GM21515 (cell line): ENCODE results near the gene SGCG.
"Not testable (repeated sequence)": the region's sequence is repeated elsewhere in the genome, so short reads cannot be mapped to it uniquely, and the experiment has no call there.

Experiments used
- ATAC-seq: cut with Tn5 transposase; IDR thresholded peaks from one replicate; pipeline ENCODE4 v1.9.1; 2021; ENCODE audit not compliant: unreplicated experiment

Gene SGCG

DNA sequence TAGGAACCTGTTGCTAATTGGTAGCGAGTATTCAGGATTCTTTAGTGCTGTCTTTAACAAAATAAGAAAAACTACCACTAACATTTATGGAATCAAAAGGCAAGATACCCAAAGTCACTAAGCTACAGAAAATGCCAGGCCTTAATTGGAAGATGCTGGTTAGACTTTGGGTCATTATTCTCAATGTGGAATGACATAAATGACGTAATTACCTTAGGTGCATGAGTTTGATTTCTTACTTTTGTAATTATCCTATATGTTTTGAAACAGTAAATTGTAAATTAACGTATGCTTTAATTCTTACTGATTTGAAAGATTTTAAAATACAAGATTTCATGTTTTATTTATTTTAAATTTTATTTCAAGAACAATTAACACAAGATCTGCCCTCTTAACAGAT is 25.0 kb downstream of the SGCG start:
- no peak for ATAC-seq

DNA sequence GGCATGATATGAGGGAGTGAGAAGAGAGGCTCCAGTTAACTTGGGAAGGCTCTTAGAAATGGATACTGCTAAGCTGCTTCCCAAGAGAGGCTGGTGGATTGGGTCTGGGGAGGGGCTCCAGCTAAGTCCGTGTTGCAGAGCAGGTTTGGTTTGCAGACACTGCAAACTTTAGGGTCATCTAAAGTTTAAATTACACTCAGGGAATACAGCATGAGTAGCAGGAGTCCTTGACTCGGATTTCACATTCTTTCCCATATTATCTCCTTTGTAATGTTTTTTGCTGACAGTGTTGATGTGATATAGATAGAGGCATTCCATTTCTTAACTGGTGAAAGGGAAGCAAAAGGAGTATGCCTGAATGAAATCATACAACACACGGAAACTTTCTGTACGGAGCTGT is 31.9 kb downstream of the SGCG start:
- no peak for ATAC-seq

DNA sequence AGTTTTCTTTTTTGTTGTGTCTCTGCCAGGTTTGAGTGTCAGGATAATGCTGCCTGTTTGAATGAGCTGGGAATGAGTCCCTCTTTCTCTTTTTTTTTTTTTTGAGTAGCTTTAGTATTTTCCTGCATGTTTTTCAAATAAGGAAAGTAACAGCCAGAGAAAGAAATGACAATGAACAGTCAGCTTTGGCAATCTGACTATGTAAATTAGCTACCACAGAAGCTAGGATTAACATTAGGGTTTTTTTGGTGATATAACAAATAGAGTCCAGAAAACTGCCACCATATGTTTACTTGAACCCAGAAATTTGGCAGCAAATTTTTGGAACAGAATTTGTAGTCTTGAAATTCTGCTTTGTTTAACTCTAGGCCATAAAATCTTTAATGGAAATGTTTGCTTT is 50.5 kb downstream of the SGCG start:
- no peak for ATAC-seq

DNA sequence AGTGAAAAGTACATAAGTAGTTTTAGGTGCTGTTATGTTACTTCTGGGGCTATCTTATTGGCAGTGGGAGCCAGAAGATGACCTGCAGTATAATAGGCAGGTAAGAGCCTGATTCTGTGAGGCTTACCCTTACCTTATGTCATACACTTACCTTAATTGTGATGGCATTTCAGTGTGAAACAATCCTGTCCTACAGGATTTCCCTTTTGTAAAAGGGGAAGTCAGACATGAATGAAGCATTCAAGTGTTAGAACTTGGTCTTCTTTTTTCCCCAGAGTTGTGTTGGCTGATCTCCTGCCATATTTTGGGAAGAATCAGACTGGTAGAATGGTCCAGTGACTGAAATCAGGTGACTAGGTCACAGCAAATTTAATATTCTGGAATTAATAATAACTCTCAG is 55.2 kb downstream of the SGCG start:
- no peak for ATAC-seq

DNA sequence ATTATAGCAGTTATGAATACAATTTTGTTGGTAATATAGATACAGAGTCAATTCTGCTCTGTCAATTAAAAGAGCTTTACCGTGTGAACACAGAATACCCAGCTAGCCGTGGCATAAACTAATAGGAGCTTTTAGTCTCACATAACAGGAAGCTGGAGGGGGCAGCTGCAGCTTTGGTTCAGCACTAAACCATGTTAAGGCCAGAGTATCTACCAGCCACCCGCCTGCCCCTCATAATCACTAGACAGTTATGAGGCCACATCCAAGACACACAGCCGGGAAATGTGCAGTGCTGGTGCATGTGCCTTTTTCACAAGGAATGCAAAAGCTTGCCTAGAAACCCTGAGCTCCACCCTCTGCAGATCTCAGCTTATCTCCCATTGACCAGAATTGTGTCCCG is 62.3 kb downstream of the SGCG start:
- no peak for ATAC-seq

DNA sequence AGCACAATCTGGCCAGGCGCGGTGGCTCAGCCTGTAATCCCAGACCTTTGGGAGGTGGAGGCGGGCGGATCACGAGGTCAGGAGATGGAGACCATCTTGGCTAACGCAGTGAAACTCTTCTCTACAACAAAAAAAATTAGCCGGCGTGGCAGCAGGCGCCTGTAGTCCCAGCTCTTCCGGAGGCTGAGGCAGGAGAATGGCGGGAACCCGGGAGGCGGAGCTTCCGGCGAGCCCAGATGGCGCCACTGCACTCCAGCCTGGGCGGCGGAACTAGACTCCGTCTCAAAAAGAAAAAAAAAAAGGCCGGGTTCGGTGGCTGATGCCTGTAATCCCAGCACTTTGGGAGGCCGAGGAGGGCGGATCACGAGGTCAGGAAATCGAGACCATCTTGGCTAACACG is 67.6 kb downstream of the SGCG start:
- ATAC-seq = not testable (repeated sequence)

DNA sequence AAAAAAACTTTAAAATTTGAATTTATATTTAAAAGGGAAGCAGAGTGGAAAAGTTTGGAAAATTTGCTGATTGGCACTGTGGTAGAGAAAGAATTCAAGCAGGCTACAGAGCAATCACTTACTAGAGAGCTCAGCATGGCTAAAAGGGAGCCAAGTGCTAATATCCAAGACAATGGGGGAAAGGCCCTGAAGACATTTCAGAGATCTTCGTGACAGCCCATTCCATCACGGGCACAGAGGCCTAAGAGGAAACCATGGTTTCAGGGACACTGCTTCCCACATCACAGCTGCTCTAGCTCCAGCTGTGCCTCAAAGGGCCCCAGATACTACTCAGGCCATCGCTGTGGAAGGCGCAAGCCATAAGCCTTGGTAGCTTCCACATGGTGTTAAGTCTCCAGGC is 73.7 kb downstream of the SGCG start:
- ATAC-seq = no peak

DNA sequence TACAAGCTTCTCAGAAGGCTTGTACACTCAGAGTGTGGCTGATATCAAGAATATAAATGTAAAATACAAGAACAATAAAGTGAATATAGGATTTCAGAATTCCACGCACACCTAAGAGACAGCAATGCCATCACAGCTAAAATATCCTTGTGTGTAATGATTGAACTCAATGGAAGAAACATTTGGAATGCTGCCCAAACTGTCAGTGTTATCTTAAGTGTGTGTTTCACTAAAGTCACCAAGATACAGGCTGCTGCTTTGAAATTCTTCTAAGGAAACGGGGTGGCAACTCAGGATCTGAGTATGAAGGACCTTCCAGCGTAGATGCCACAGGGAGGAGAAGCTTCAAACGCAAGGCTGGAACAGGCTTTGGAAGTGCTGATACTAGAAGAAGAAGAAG is 86.8 kb downstream of the SGCG start:
- ATAC-seq = no peak

DNA sequence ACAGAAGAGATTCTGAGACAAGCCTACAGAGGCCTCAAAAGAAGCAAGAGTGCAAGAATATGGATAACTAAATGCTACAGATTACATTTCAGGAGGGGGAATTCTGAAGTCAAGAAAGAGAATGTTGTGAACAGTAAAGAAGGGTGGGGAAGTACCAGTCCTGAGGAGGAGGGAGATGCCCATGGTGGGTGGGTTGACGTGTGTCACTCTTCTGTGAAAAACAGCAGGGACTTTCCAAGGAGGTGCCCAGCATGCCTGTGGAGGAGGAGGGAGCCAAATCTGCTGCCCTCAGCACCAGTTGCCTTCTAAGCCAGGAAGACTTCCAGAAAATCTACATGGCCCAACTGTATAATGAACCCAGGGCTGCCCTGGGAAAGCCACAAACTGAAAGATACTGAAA is 87.7 kb downstream of the SGCG start:
- ATAC-seq = no peak

DNA sequence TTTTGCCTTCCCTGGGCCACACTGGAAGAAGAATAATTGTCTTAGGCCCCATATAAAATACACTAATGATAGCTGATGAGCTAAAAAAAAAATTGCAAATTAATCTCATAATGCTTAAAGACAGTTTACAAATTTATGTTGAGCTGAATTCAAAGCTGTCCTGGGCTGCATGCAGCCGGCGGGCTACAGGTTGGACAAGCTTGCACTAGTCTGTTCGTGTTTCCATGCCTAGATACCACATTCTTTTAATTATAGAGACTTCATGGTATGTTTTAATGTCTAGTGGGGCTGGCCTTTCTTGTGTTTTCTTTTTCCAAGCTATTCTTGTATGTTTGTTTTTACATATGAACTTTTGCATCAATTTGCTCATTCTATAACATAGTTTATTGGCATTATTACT is 90.6 kb downstream of the SGCG start:
- no peak for ATAC-seq

DNA sequence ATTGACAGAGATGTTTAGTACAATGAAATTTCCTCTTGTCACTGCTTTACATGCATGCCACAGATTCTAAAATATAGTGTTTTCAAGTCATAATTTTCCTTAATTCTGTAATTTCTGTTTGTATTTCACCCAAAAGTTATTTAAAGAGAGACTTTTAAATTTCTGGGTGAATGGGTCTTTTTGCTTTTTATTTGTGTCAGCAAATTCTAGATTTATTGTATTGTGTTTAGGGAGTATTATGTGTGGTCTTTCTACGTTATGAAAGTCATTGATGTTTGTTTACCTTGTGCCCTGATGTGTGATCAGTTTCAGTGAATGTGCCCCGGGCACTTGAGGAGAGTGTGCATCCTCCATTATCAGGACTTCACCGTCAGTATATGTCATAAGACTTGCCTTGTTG is 92.7 kb downstream of the SGCG start:
- no peak for ATAC-seq

DNA sequence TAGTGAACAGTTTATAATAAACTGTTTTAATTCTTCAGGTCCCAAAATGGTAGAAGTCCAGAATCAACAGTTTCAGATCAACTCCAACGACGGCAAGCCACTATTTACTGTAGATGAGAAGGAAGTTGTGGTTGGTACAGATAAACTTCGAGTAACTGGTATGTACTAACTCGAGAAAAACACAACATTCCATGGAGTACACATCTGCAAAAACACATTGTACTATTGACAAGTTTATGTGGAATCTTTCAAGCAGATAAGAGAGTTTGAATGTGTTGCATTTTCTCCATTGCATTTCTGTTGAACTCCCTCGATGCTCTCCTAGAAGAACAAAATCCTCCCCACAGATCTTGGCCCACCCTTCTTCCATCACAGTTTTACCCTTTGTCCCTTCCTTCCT is 98.5 kb downstream of the SGCG start:
- no peak for ATAC-seq

DNA sequence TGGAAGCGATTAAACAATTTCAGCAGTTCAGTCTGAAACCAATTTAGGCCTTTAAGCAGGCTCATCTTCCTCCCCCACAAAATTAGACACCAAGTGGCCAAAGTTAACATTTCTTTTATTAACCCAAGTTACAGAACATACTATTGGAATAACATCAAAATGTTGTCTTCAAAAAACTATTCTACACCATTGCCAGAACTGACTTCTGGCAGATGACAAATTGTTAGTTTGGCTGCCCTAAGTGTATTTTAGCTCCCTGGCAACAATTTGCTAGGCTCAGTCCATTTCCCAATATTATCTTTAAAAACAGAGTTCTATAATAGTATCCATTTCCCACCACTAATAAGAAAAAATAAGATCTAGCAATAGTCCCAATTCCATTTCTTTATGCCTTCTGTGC is 107.8 kb downstream of the SGCG start:
- no peak for ATAC-seq

DNA sequence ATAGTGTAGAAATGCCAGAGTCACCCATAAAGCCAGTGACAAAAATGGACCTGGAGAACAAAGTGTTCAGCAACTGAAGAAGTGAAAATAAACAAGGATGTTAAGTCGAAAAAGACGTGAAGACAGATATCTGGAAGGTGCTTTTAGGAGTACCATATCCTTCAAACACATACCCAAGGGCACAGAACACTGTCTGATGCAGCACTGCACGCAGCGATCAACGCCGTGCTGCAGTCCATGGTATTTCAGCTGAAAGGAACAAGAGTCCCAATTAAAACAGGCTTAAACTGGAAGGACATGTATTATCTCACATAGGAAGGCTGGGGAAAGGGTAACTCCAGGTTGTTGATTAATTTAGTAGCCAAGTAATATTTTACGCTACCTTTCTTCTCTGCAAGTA is 108.2 kb downstream of the SGCG start:
- ATAC-seq = no peak

DNA sequence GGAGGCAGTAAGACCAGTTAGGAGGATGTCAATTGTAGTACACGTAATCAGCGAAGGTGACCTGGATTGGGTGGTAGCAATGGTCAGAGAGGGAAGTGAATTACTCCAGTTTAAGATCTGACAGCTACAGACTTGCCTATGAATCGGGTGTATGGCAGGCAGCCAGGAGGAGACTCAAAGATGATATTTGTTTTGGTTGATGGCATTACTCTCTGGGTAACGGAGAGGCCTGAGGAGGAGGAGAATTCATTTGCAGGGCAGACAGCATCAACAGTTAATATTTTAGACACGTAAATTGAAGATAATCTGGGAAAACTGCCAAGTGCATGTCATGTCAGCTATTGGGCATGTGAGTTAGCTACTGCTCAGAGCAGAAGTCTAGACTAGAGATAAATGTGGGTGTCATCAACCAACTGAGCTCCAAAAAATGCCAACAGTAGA is 109.2 kb downstream of the SGCG start:
- no peak for ATAC-seq

DNA sequence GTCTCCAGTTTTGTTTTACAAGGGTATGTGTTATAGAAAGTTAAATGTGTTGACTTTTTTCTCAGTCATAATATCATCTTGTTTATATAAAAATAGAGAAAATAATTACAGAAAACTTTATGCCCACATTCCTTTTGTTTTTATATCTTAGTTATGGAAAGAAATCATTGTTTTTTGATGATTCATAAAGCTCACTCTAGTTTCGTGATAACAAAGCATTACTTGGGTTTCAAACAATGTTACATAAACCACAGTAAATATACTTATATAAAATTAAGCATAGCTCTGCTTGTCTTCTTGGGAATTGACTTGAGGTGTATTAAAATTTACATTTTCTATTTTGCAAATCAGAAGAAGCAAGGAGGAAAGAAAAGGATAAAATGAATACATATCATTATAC is 111.8 kb downstream of the SGCG start:
- no peak for ATAC-seq

DNA sequence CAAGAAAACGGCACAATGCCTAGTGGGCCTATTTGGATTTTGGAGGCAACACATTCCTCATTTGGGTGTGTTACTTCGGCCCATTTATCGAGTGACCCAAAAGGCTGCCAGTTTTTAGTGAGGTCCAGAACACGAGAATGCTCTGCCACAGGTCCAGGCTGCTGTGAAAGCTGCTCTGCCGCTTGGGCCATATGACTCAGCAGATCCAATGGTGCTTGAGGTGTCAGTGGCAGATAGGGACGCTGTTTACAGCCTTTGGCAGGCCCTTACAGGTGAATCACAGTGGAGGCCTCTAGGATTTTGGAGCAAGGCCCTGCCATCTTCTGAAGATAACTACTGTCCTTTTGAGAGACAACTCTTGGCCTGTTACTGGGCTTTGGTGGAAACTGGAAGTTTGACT is 134.1 kb downstream of the SGCG start:
- ATAC-seq = not testable (repeated sequence)

DNA sequence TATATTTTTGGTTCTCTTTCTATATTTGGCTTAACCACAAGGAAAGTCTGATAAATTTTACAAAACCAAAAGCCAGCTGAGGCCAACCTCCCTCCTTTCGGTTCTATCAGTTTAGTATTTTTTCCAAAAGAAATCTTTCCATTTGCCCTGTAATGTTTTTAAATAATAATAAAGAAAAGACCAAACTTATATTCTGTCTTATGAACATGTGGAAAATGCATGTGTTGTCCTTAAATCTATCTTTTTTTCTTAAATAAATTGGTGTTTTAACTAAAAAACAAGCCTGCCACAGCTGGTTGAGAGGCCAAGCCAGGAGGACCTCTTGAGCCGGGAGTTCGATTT is 139.1 kb downstream of the SGCG start:
- ATAC-seq = no peak

DNA sequence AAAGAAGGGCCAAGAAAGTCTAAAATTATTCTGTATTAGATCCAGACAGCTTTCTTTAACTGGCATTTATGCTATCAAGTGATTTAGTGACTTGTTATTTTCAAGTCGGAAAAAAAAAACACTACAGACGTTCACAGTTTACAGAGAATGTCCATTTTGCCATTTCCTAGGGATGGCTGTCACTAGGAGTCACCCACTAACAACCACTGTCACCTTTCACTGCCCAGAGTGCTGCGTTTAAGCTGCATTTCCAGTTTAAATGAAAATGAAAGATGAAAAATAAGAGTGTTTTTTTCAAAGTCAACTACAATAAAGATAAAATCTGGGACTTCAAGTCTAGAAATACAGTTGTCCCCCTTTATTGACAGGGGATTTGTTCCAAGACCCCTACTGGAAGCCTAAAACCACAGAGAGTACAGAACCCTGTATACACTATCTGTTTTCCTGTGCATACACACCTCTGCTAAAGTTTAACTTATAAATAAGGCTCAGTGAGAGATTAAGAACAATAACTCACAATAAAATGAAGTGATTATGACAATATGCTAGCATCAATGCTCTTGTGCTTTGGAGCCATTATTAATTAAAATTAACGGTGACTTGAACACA is 140.3 kb downstream of the SGCG start:
- peak; percentile 10 for ATAC-seq

DNA sequence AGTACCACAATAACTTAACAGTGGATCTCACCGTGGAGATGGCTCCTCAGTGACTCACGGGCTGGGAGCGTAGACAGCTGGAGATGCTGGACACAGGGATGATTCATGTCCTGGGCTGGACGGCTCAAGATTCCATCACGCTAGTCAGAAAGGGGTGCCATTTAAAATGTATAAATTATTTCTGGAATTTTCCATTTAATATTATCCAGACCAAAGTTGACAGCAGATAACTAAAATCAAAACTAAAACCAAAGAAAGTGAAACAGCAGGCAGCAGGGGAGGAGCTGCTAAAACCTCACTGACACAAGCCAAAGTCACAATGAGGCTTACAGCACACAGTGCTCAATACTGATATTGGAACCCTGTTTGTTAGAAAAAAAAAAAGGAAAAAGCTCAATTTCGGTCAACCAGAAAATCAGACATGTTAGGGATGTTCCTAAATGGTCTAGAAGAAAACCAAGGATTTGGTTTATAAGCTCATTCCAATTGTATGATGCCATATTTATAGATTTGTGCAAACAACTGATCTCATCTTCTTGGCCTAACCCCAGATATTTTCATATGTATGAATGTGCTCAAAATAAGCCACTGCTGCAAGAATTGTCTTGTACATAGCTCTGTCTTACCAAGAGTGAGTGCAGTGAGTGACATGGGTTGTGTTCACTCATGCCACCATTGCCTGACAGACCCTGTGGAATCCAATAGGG is 140.9 kb downstream of the SGCG start:
- ATAC-seq = peak; percentile 82

DNA sequence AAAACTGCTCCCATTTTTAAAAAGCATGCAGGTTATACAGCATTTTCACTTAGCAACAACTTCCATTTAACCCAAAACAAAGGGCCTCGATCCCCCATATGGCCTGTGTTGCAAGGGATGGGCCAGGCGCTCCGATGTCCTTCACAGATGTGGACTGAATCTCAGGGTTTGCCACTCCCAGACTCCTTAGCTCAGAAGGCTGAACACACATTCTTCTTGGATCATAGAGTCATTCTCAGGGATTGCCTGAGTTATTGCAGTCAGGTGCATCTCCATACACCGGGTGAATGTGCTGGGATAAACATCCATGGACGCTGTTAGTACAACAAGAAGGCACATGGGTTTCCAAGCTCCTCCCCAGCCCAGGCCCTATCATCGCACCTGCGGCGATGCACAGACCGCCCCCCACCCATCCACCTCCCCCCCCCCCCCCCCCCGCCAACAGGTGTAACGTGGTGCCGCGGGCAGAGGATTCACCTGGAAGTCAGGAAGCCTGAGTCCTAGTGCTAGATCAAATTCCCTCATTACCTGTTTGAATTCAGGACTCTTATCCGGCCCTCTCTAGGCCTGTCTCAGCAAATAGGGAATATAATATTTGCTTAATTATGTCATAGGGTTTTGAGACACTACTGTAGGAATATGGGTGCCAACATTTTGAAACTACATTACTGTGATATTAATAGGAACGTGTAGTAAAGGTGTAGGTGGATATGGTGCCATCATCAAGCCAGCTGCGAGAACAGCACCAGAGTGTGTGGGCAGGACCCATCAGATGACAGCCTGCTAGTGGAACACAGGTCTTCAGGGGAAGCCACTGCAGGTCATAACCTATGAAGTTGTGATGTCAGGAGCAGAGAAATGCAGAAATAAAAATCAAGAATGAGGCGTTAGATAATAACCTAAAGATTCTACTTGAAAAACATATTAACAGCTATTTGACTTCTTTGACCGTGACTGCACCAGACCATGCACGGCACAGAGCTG is 141.9 kb downstream of the SGCG start:
- ATAC-seq = no peak
